Measurements from ENCODE around the gene MLXIP. TPM values are rescaled to one million over a fixed set of nuclear protein-coding genes. Genes with fewer than 3 reads are reported as not detected.

The MLXIP gene
- polyA plus RNA-seq, 1 donor from 2014 or later = 9.2 TPM

GRCh38 chr12:122140467-122141257 is 62.1 kb downstream of the MLXIP start:
- no peak for TF ChIP-seq POLR2AphosphoS5 (IDR thresholded peaks at IDR 0.05)
- no peak for TF ChIP-seq SMC3 (conservative IDR thresholded peaks at IDR 0.05; ENCODE audit: poor library complexity)
- TF ChIP-seq REST (IDR thresholded peaks at IDR 0.05; ENCODE audit: borderline replicate concordance) = no peak
- no peak for TF ChIP-seq TAF1 (IDR thresholded peaks at IDR 0.05; ENCODE audit: low read depth)
- no peak for TF ChIP-seq EP300 (conservative IDR thresholded peaks at IDR 0.05; ENCODE audit: poor library complexity, severe bottlenecking)
- no peak for TF ChIP-seq RAD21 (conservative IDR thresholded peaks at IDR 0.05)
- no peak for TF ChIP-seq MXI1 (conservative IDR thresholded peaks at IDR 0.05; ENCODE audit: poor library complexity, severe bottlenecking)
- no peak for TF ChIP-seq EZH2 (IDR thresholded peaks at IDR 0.05; ENCODE audit: borderline replicate concordance, insufficient read depth, low read length, poor library complexity, severe bottlenecking)
- TF ChIP-seq CTCF (IDR thresholded peaks at IDR 0.05; ENCODE audit: poor library complexity, severe bottlenecking) = no peak
- H3F3A ChIP-seq (ENCODE audit: insufficient read depth, low read length, poor library complexity, severe bottlenecking) = no peaks in the 10 kb centered on the region
- H3K9ac ChIP-seq (ENCODE audit: low read length) = no peak overlapping the region
- no peak overlapping the region for H2AFZ ChIP-seq (ENCODE audit: low read depth, low read length)
- H3K4me3 ChIP-seq (ENCODE audit: low read length) = no peak overlapping the region
- no peaks in the 10 kb centered on the region for H3K9me3 ChIP-seq (ENCODE audit: low read length)
- no peaks in the 10 kb centered on the region for H3K79me2 ChIP-seq (replicated peaks; ENCODE audit: insufficient read depth, low read length)
- H3K27ac ChIP-seq (ENCODE audit: low read length) = no peak overlapping the region
- no peaks in the 10 kb centered on the region for H3K9me2 ChIP-seq (ENCODE audit: insufficient read depth, low read length)
- H4K20me1 ChIP-seq (ENCODE audit: insufficient read depth) = no peaks in the 10 kb centered on the region
- H3K36me3 ChIP-seq (ENCODE audit: insufficient read depth, low read length) = peaks cover 10% of the 10 kb centered on the region
- H3K4me2 ChIP-seq (ENCODE audit: low read length) = no peak overlapping the region
- no peaks in the 10 kb centered on the region for H3K27me3 ChIP-seq (ENCODE audit: insufficient read depth, low read depth, low read length)

GRCh38 chr12:122141911-122142725 is 63.6 kb downstream of the MLXIP start:
- no peak overlapping the region for H2AFZ ChIP-seq (ENCODE audit: low read depth, low read length)
- peaks cover 10% of the 10 kb centered on the region for H3K36me3 ChIP-seq (ENCODE audit: insufficient read depth, low read length)
- no peak overlapping the region for H3K9ac ChIP-seq (ENCODE audit: low read length)

More at GRCh38 chr12:122141911-122142725, 63.6 kb downstream of the MLXIP start:
- Histone ChIP-seq H3K4me2 (ENCODE audit: low read length) (no peak overlapping the region), H3K4me3 (ENCODE audit: low read length) (no peak overlapping the region), H3K79me2 (replicated peaks; ENCODE audit: insufficient read depth, low read length) (no peaks in the 10 kb centered on the region), H3K27me3 (ENCODE audit: insufficient read depth, low read depth, low read length) (no peaks in the 10 kb centered on the region), H4K20me1 (ENCODE audit: insufficient read depth) (no peaks in the 10 kb centered on the region), H3K9me2 (ENCODE audit: insufficient read depth, low read length) (no peaks in the 10 kb centered on the region), H3F3A (ENCODE audit: insufficient read depth, low read length, poor library complexity, severe bottlenecking) (no peaks in the 10 kb centered on the region), H3K27ac (ENCODE audit: low read length) (no peak overlapping the region), H3K9me3 (ENCODE audit: low read length) (no peaks in the 10 kb centered on the region)
- no peak for TF ChIP-seq MXI1 (conservative IDR thresholded peaks at IDR 0.05; ENCODE audit: poor library complexity, severe bottlenecking)
- no peak for TF ChIP-seq REST (IDR thresholded peaks at IDR 0.05; ENCODE audit: borderline replicate concordance)

Data from neural cell (in vitro differentiated cells).